Measurements from ENCODE around the gene MMEL1.
A peak's percentile ranks its signal among the peaks of the same experiment; 100 is the strongest.

MMEL1 gene

GRCh38 chr1:2612591-2613365 is 20.0 kb downstream of the MMEL1 start:
- Histone ChIP-seq H3K4me3 (no peak overlapping the region), H3K27ac (no peak overlapping the region)
- TF ChIP-seq CTCF (IDR thresholded peaks at IDR 0.05): no peak
- DNase-seq (ENCODE audit: low spot score): peak; percentile 55

GRCh38 chr1:2611621-2612437 is 21.0 kb downstream of the MMEL1 start:
- DNase-seq (ENCODE audit: low spot score): peak; percentile 68
- Histone ChIP-seq H3K27ac (no peak overlapping the region), H3K4me3 (no peak overlapping the region)
- TF ChIP-seq CTCF (IDR thresholded peaks at IDR 0.05): no peak

GRCh38 chr1:2611031-2611501 is 21.8 kb downstream of the MMEL1 start:
- H3K4me3 ChIP-seq: peak overlapping the region; percentile 57
- no peak for TF ChIP-seq CTCF (IDR thresholded peaks at IDR 0.05)

GRCh38 chr1:2610036-2610959 is 22.5 kb downstream of the MMEL1 start:
- TF ChIP-seq CTCF (IDR thresholded peaks at IDR 0.05): no peak
- Histone ChIP-seq H3K4me3 (no peak overlapping the region), H3K27ac (no peak overlapping the region)
- DNase-seq (ENCODE audit: low spot score): peak; percentile 67

More at GRCh38 chr1:2611031-2611501, 21.8 kb downstream of the MMEL1 start:
- peak; percentile 67 for DNase-seq (ENCODE audit: low spot score)
- no peak overlapping the region for H3K27ac ChIP-seq

GRCh38 chr1:2609319-2610035 is 23.3 kb downstream of the MMEL1 start:
- no peak overlapping the region for H3K4me3 ChIP-seq
- TF ChIP-seq CTCF (IDR thresholded peaks at IDR 0.05): no peak
- H3K27ac ChIP-seq: no peak overlapping the region
- peak; percentile 59 for DNase-seq (ENCODE audit: low spot score)

- DNase-seq (ENCODE audit: low spot score): peak; percentile 65
- Histone ChIP-seq H3K27ac (no peak overlapping the region), H3K4me3 (no peak overlapping the region)
- no peak for TF ChIP-seq CTCF (IDR thresholded peaks at IDR 0.05)
Observed at GRCh38 chr1:2607641-2608091, 25.1 kb downstream of the MMEL1 start.

Data from coronary artery (tissue), 2 donors.